PC-9 (cell line): ENCODE measurements around the gene QPCT.

Experiments used
- CTCF ChIP-seq: fragments of 200-600 bp; sonication (generic); conservative IDR thresholded peaks from 2 replicates; pipeline ENCODE4 v1.6.1; 2017; ENCODE audit warnings: mixed run types, antibody characterized with exemption, mild to moderate bottlenecking, moderate library complexity
- EZH2 ChIP-seq: fragments of 200-600 bp; sonication (generic); IDR thresholded peaks from 2 replicates; pipeline ENCODE4 v1.8.0; 2017; ENCODE audit warnings: antibody characterized with exemption, low read depth

DNA sequence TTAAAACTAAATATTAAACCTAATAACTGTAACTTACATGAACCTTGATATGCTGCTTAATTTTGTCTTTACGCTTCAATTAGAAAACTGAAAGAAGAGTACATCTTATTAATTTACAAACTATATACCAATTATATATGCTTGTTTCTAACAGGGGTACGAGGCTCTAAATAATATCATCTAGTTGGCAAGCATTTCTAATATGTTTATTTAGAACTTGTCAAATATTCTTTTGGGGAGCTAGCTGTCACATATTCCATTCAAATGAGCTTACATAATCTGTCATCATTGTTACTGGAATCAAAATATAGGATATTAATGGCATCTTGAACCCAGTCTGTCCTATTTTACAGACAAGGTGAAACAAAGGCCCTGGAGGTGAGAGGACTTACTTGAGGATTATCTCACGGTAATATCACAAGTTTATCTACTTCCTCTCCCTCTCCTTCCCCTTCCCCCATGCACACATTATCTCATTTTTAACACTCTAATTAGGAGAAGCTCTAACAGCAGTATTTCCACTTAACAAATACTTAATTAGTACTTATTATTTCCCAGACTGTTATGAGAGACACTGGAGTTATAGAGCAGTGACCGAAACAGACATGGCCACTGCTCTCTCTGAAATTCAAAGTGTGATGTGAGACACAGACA, 23.3 kb upstream of the QPCT start:
- TF ChIP-seq EZH2 (no peak), CTCF (no peak)
